ENCODE measurements around the gene LRP5.
"Not testable (repeated sequence)": the region's sequence is repeated elsewhere in the genome, so short reads cannot be mapped to it uniquely, and the experiment has no call there.

LRP5 gene

GRCh38 chr11:68282141-68282860 lies 30.1 kb upstream of the LRP5 start:
- DNase-seq (ENCODE audit: low read depth, low spot score), result no peak

- DNase-seq (ENCODE audit: low read depth, low spot score), result no peak
These were observed 29.5 kb upstream of the LRP5 start for GRCh38 chr11:68282861-68283230.

- not testable (repeated sequence) for DNase-seq (ENCODE audit: low read depth, low spot score)
These were observed 27.8 kb upstream of the LRP5 start for GRCh38 chr11:68284588-68284987.

- DNase-seq (ENCODE audit: low read depth, low spot score), result no peak
These were observed 25.0 kb upstream of the LRP5 start for GRCh38 chr11:68287419-68287818.

- no peak for DNase-seq (ENCODE audit: low read depth, low spot score)
These were observed 22.9 kb upstream of the LRP5 start for GRCh38 chr11:68289456-68289855.

- DNase-seq (ENCODE audit: low read depth, low spot score), result no peak
These were observed 18.7 kb upstream of the LRP5 start for GRCh38 chr11:68293708-68294107.

GRCh38 chr11:68295271-68295670 lies 17.1 kb upstream of the LRP5 start:
- DNase-seq (ENCODE audit: low read depth, low spot score), result no peak

GRCh38 chr11:68295940-68296339 lies 16.5 kb upstream of the LRP5 start:
- DNase-seq (ENCODE audit: low read depth, low spot score), result no peak

- no peak for DNase-seq (ENCODE audit: low read depth, low spot score)
These were observed 15.9 kb upstream of the LRP5 start for GRCh38 chr11:68296344-68297051.

GRCh38 chr11:68297052-68297378 lies 15.4 kb upstream of the LRP5 start:
- no peak for DNase-seq (ENCODE audit: low read depth, low spot score)

- no peak for DNase-seq (ENCODE audit: low read depth, low spot score)
These were observed 14.9 kb upstream of the LRP5 start for GRCh38 chr11:68297494-68297811.

- DNase-seq (ENCODE audit: low read depth, low spot score), result peak; percentile 40
These were observed 14.4 kb upstream of the LRP5 start for GRCh38 chr11:68297812-68298658.

- DNase-seq (ENCODE audit: low read depth, low spot score), result no peak
These were observed 13.5 kb upstream of the LRP5 start for GRCh38 chr11:68298659-68299516.

GRCh38 chr11:68299517-68299879 lies 12.9 kb upstream of the LRP5 start:
- not testable (repeated sequence) for DNase-seq (ENCODE audit: low read depth, low spot score)

GRCh38 chr11:68300076-68300830 lies 12.1 kb upstream of the LRP5 start:
- no peak for DNase-seq (ENCODE audit: low read depth, low spot score)

- no peak for DNase-seq (ENCODE audit: low read depth, low spot score)
These were observed 10.1 kb upstream of the LRP5 start for GRCh38 chr11:68302256-68302655.

GRCh38 chr11:68302670-68303069 lies 9.7 kb upstream of the LRP5 start:
- DNase-seq (ENCODE audit: low read depth, low spot score), result no peak

- DNase-seq (ENCODE audit: low read depth, low spot score), result no peak
These were observed 9.3 kb upstream of the LRP5 start for GRCh38 chr11:68303083-68303482.

- no peak for DNase-seq (ENCODE audit: low read depth, low spot score)
These were observed 8.2 kb upstream of the LRP5 start for GRCh38 chr11:68303982-68304780.

- no peak for DNase-seq (ENCODE audit: low read depth, low spot score)
These were observed 5.8 kb upstream of the LRP5 start for GRCh38 chr11:68306636-68307035.
